Embryonic facial prominence (tissue), 1 donor: Measurements from ENCODE around the gene NHLRC4.
A peak's percentile ranks its signal among the peaks of the same experiment; 100 is the strongest.

Experiments
- DNase-seq: peaks from one replicate; pipeline ENCODE4 v3.0.0-alpha.2; 2016; ENCODE audit errors: extremely low spot score

NHLRC4 gene

DNA sequence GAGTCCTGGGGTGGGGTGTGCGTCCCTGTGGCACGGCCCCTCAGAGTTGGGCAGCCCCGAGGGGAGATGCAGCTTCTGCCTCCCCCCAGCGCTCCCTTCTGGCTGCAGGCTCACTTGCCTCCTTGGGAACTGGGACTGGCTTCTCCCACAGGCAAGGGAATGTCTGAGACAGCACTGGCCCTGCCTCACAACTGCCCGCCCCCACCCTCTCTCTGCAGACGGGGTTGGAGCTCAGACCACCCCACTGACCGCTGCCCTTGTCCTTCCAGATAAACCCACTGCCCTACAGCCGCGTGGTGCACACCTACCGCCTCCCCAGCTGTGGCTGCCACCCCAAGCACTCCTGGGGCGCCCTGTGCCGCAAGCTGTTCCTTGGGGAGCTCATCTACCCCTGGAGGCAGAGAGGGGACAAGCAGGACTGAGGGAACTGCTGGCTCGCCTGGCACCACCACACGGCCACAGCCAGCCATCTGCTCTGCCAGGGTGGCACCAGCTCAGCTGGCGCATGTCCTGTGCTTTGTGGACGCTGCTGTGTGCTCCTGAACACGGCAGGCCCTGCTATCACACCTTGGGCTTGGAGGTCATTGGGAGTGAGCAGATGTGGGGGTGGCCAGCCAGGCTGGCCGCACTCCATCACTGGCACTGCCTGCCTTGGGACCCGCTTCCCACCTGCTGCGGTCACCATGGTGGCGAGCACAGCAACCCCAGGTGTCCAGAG, 16.0 kb downstream of the NHLRC4 start:
- no peak for DNase-seq

DNA sequence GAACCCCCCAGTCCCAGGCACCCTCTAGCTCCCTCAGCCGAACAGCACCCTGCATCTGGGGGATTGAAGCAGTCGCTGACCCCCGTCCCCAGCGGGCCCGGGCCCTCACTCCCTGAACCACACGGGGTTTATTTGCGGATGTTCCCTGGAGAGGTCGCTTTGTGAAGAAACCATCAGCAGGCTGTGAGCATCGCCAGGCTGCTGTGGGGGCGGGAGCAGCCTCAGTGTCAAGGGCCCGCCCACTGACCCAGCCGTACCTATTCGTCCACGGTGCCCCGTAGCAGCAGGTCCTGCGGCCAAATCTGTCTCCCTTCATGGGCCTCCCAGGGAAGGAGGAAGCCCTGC, 16.6 kb downstream of the NHLRC4 start:
- no peak for DNase-seq

DNA sequence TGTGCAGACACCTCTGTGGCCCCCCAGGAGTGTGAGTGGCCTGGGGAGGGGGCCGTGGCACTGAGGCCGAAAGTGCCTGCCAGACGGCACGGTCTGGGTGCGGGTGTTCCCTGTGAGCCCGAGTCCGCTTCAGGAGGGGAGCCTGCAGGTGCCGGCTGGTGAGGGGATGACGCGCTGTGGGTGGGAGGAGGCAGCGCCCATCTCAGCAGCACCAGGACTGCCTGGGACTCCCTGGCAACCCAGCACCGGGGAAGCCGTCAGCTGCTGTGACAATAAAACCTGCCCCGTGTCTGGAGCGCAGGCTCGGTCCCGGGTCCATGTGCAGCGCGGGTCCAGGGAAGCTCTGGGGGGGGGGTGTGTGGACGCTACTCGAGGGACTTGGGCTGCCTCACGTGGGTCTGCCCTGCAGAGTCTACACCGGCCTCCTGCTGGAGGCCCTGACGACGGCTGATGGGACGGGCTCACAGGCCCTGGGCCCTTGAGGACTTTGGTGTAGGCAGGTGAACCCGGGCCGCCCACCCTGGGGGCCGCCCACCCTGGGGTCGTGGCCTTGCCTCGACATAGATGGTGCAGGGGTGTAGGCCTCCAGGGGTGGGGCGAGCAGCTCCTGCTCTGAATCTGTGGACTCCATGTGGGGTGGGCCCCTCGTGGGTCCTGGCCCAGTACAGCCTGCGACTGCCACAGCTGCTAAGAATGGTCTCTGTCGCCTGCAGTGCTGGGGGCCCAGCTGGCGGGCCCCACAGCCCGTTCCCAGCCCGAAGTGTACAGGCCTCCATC, 17.2 kb downstream of the NHLRC4 start:
- no peak for DNase-seq

DNA sequence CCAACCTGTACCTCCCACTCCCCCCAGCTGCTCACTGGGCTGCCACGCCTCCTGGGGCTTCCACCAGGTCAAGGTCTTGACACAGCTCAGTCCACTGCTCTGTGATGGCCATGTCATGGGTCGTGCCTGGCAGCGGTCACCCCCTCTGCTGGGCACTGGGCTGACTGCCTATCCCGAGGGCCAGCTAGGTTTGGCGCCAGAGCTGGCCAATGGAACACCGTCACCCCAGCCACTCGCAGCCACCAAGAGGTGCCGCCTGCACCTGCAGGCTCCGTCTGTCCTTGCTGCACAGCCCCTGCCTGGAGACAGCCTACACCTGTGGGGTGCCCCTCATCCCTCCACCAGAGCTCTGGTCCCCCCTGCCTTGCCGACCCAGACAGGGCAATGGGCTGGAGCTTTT, 18.5 kb downstream of the NHLRC4 start:
- DNase-seq, result no peak

DNA sequence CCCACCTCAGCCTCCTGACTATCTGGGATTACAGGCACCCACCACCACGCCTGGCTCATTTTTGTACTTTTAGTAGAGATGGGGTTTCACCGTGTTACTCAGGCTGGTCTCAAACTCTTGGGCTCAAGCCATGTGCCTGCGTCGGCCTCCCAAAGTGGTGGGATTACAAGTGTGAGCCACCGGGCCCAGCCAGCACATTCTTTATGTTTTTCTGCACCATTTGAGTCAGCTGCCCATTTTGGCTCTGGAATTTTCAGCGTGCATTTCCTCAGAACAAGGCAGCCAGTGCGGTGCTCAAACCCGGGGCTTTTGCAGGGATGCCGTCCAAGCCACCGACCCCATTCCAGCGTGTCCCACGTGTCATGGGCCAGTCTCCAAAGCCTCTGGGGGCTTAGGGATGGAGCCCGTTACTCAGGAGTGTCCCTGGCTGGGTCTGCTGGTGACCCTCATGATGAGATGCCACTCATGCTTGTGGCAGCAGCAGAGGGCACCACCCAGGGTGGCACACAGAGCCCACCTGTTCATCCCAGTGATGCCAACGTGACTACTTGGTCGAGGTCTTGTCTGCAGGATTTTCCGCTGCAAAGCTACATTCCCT, 19.3 kb downstream of the NHLRC4 start:
- no peak for DNase-seq

DNA sequence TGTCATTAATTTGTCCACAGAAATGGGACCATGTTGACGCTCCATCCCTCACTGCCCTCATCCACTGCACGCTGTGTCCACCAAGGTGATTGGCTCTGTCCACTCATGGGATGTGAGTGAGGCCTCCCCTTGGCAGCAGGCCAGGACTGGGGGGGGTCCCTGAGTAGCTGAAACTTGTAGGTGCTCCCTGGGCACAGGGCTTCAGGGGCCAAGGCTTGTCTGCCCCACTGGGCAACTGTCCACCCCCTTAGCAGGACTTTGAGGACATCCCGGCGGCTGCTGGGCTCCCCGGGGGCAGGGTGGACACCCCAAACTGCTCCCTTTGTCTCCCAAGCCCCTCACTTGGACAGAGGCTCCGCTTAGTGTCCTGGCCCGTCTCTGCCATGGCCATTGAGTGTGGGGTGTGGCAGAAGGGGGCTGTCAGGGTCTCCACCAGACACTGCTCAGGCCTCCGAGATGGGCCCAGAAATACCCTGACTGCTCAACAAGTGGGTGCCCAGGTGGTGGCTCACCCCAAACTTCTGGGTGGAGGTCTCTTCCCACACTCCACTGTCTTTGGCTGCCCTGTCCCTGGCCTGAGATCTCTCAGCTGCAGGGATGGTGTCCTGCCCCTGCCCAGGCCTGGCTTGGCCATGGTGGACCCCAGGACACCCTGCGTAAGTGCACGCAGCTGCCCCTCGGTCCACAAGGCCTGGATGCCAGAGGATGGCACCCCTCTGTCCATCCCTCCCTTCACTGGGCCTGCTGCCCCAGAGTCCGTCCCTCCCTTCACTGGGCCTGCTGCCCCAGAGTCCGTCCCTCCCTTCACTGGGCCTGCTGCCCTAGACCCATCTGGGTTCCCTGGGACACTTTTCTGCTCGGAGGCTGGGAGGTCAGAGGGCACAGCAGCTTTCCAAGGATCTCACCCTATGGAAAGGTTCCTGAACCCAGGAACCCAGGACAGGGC, 20.1 kb downstream of the NHLRC4 start:
- DNase-seq, result no peak

DNA sequence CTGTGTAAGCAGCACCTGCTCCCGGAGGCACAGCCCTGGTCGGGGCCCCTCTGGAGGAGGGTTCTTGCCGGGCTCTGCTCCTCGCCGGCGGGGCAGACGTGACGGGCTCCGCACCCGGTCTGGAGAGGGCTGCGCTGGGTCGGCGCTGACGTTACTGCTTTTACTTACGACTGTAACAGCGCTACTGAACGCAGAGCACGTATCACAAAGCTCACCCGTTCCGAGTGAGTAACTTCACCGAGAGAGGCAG, 21.8 kb downstream of the NHLRC4 start:
- no peak for DNase-seq

DNA sequence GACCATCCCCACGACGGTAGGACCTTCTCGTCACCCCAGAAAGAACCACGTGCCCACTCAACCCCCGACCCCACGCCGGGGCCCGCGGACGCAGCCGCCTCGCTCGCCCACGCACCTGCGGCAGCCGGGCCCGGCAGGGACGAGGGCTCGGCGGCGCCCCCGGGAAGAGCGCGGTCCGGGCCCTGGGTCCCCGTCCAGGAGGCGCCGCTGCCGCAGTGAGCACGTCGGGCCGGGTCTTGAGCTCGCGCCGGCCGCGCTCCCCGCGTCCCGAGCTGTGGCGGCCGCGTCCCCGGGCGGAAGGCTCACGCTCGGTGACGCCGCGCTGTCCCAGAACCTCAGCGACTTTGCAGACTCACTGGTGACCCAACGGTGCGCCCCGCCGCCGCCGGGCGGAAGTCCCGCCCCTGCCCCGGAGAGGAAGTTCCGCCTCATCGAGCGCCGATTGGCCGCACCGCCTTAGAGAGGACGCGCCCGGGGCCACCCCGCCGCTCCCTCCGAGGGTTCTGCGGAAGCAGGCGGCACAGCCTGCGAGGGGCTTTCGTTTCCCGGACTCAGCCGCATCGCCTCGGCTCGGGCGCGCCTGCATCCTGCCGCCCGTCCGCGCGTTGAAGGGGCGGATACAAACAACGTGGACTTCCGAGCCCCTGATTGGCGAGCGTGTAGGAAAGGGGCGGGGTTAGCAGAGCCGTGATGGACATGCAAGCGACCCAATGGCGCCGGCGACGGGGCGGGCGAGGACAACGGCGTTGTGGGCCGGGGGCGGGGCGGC, 22.3 kb downstream of the NHLRC4 start:
- peak; percentile 89 for DNase-seq

DNA sequence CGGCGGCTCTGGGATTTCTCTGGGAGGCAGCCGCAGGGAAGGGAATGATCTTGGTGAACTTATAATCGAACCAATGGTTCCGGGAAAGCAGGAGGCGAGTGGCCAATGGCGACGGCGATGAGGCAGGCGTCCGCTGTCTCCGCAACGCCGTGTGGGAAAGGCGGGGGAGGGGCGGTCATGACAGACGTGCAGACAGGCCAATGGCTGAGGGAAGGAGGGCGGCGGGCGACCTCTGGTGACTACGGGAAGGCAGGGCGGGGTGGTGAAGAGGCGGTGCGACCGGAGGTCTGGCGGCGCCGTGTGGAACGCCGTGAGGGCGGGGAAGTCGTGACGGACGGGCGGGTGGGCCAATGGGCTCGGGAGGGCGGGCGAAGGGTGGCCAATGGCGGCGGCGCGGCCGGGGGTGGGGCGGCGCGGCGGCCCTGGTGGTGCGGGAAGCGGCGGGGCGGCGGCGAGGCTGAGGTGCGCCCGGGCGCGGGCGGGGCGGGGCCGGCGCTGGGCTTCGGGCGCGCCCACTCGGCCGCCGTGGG, 22.9 kb downstream of the NHLRC4 start, which contains the start of gene RAB40C:
RAB40C (plus strand) TSS at position 409 of the 530 bp plus-strand sequence. CDS start 226 bp downstream, outside the sequence.
- peak; percentile 96 for DNase-seq

DNA sequence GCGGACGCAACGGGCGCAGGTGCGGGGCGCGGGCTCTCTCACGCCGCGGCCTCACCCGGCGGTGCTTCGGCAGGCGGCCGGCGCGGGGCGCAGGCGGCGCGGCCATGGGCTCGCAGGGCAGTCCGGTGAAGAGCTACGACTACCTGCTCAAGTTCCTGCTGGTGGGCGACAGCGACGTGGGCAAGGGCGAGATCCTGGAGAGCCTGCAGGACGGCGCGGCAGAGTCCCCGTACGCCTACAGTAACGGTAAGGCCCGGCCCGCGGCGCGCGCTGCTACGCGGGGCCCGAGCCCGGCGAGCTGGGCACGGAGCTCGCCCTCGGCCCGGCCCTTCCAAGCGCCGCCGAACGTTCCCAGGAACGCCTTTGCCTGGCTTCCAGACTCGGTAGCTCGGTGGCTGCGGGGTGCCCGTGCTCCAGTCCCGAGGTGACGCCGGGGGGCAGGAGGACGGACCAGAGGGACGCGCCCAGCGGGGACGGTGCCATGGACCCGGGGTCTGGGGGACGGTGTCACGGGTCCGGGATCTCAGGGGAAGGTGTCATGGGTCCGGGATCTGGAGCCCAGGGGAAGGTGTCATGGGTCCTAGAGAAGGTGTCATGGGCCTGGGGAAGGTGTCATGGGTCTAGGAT, 23.5 kb downstream of the NHLRC4 start:
- DNase-seq, result no peak

DNA sequence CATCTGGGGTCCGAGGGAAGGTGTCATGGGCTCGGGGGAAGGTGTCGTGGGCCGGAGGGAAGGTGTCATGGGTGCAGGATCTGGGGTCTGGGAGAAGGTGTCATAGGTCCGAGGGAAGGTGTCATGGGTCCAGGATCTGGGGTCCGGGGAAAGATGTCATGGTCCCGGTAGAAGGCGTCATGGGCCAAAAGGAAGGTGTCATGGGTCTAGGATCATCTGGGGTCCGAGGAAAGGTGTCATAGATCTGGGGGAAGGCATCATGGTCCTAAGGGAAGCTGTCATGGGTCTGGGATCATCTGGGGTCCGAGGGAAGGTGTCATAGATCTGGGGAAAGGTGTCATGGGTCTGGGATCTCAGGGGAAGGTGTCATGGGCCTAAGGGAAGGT, 24.0 kb downstream of the NHLRC4 start:
- no peak for DNase-seq

DNA sequence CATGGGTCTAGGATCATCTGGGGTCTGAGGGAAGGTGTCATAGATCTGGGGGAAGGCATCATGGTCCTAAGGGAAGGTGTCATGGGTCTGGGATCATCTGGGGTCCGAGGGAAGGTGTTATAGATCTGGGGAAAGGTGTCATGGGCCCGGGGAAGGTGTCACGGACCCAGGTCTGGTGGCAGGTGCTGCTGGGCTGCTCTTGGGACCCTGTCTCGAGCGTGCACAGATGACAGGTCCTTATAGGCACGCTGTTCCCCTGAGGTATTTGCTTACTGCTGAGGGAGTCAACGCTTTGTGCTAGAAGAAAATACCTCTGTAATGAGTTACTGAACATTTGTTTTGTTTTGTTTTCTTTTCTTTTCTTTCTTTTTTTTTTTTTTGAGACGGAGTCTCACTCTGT, 24.4 kb downstream of the NHLRC4 start:
- DNase-seq, result no peak

DNA sequence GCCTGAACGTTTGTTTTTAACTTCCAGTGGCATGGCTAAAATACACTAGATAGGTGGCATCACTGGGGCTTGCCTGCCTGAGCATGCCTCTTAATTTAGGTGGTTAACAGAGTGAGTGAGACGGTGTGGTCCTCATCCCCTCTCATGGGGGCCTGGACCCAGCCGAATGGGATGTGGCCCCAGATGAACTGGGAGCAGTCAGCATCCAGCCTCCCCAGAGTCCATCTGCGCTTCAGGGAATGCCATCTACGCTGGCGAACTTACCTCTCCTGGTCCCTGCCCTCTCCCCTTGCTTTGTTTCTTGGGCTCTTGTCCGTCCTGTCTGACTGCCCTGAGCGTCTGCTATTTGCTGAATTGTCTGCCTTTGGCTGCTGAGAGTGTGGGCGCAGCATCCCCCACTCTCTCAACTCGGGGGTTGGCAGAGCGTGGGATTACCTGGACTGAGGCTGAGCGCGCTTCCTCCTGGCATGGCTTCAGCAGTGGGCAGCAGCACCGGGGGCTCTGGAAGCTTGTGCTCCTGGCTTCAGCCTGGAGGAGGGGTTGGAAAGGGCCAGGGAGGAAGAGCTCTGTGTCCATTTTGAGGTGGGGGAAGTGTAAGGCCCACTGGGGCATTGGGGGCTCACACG, 25.2 kb downstream of the NHLRC4 start:
- no peak for DNase-seq

DNA sequence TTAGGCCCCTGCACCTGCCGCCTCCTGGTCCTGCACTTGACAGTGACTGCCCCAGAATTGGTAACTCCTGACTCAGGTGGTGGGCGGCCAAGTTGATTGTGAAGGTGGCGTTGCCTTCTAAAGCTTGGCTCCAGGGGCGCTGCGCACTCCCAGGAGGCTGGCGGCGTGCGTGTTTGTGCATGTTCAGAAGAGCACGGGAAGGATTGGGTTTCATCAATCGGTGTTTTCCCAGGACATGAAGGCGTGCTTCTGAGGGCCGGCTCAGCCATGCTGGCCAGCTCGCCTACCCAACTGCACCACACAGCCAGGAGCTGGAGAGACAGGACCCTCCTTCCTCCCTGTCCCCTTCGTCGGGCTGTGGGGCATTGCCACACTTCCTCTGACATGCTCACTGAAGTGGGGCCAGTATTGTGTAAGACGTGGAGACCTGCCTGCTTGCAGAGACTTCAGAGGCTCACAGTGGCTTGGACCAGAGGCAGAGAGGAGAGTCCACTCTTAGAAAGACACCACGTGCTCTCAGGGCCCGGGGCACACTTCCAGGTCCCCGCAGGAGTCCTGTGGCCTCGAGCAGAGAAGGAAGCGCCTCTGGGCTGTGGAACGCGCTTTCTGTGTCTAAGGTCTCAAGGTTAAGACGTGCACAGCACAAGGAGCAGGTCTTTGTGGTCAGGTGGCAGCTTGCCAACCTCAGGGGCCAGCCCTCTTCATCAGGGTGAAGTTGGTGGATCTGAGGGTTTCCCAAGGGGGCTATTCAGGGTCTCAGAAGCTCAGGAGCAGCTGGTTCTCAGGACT, 25.9 kb downstream of the NHLRC4 start:
- DNase-seq, result no peak

DNA sequence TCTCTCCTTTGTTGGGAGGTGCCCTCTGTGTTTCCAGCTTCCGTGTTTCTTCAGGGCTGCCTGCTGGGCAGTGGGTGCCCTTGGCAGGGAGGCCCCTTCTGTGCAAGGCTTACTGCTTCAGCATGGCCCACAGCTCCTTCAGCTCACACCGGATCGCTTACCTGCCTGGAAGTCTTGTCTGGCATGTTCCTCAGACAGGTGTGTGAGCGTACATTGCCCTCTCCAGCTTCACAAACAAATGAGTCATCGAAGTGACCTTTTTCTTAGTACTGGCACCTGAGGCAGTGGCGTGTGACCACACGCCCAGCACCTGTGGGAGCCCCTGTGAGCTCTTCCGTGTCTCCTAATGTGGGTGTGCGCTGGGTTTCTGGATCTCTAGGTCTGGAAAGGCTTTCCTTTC, 26.6 kb downstream of the NHLRC4 start:
- no peak for DNase-seq

DNA sequence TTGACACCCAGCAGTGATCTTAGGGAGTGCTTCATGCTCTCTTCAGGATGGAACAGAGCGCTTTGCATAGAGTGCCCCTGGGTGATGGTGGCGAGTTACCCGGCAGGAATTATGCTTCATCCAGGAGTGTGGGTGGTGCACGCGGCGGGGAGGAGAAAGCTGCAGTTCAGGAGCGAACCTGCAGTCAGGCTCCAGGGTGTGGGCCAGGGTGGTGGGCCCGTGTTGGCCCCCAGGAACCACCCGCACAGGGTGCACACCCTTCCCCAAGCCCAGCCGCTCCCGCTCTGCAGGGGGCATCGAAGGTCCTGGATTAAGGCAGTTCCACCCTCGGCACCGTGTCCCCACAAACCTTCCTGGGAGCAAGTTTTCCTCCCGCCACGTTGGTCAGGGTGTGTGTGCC, 27.0 kb downstream of the NHLRC4 start:
- DNase-seq, result no peak

DNA sequence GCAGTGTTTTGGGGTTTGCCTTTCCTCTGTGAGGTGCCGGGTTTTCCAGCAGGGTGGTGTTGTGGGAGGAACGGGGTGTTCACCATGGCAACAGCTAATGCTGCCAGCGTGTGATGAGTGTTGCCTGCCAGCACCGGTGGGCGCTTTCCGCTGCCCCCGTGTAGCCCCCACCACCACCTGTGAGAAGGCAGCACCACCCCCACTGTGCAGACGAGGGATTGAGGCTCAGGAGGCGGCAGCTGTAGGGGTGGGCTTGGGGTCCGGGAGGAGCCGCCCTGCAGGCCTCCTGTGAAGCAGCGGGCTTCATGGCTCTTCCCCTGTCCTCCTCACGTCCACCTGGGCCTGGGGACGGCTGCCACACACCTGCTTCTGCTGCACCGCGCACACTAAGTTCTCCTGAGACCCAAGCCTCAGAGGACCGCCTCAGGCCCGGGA, 28.3 kb downstream of the NHLRC4 start:
- no peak for DNase-seq

DNA sequence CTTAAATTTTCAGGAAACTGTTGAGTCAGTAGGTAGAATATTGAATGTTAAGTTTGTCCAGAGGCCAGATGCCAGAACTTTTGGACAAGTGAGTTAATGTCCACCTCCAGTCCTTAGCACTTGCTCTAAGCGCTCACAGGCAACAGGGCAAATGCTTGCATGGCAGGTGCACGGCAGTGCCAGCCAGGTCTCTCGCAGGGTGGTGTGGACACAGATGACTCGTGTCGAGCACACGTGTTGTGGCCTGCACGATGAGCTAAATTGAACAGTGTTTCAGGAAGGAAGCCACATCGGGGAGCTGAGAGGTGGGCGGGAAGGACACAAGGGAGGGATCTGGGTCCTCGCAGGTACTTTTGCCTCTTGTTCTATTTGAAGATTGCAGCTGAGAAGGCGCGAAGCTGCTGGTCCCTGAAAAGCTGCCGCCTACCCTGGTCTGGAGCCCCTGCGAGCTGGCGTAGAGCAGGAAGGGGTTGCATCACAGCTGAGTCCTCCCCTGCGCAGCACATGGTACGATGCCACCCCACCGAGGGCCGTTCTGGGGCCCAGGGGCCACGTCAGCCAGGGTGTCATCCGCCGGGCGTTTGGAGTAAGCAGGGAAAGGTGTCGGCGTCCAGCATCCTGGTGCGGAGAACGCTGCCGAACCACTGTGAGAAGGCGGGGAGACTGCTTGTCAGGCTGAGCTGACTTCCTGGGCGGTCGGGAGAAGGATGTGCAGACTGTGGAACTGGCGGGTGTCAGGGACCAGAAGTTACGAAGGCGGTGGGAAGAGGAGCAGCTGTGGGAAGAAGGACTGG, 29.3 kb downstream of the NHLRC4 start:
- DNase-seq, result no peak

DNA sequence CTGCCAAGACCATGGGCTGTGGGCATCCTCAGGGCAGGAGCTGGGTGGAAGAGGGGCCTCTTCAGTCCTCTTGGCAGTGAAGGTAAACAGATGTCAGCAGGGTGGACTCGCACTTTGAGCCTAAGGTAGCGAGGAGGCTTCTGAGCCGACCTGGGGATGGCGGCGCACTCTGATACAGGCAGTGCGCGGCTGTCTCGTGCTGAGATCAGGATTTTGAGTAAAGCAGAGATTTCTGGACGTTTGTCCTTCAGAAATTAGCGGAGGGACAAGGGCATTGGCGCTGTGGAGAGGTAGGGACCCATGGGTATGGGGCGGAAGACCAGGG, 29.9 kb downstream of the NHLRC4 start:
- DNase-seq, result no peak
